HG03280 (cell line): ENCODE data around the gene FLYWCH1.
A peak's percentile ranks its signal among the peaks of the same experiment; 100 is the strongest.

Experiments
- ATAC-seq: cut with Tn5 transposase; IDR thresholded peaks from one replicate; pipeline ENCODE4 v1.9.1; 2021; ENCODE audit warnings: mild to moderate bottlenecking, moderate library complexity; ENCODE audit not compliant: unreplicated experiment

Gene FLYWCH1

GRCh38 chr16:2981177-2981898 is 69.6 kb downstream of the FLYWCH1 start:
- ATAC-seq, result no peak

GRCh38 chr16:2981899-2982250 is 70.1 kb downstream of the FLYWCH1 start:
- ATAC-seq, result no peak

DNA sequence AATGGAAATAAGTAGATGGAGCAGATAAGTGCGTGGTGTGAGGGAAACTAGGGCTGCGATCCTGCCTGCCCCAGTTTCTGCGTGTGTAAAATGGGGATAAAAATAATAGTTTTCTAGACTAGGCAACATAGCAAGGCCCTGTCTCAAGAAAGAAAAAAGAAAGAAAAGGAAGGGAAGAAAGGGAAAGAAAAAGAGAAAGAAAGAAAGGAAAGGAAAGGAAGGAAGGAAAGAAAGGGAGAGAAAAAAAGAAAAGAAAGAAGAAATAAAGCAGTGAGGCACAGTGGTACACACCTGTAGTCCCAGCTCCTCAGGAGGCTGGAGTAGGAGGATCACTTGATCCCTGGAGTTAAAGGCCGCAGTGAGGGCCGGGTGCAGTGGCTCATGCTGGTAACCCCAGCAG is 70.7 kb downstream of the FLYWCH1 start:
- ATAC-seq, result no peak

DNA sequence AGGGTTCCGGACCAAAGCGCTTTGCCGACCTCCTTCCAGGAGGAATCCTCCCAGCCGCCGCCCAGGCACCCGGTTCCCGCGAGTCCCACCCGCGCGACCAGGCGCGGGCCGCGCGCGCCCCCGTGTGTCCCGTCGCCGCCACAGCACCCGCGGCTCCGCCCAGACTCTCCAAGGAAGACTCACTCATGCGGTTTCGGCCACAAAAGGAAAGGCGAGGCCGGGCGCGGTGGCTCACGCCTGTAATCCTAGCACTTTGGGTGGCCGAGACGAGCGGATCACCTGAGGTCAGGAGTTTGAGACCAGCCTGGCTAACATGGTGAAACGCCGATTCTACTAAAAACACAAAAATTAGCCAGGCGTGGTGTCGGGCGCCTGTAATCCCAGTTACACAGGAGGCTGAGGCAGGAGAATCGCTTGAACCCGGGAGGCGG is 72.0 kb downstream of the FLYWCH1 start:
- peak; percentile 38 for ATAC-seq

GRCh38 chr16:2985462-2985861 is 73.7 kb downstream of the FLYWCH1 start:
- no peak for ATAC-seq

DNA sequence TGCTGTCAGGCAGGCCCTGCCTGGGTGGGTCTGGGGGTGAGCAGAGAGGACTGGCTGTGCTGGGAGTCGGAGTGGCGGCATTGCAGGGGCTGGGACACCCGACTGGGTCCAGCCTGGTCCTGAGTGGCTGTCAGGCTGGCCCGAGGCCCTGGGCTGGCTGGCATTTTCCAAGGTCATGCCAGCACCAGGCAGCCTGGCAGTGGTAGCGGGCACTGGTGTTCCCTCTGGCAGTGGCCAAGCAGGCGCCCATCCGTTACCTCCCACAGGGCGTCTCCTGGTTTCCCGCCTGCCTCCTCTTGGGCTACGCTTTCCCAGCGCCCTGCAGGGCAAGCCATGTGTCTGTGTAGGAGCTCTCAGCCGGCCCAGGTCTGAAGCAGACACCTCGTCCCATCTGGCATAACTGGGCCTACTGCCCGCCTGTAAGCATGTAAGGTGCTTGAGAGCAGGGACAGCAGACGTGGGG is 74.2 kb downstream of the FLYWCH1 start:
- ATAC-seq, result no peak

GRCh38 chr16:2986623-2987188 is 75.0 kb downstream of the FLYWCH1 start:
- ATAC-seq, result no peak

- no peak for ATAC-seq
These were observed 75.6 kb downstream of the FLYWCH1 start for GRCh38 chr16:2987286-2987685.

- no peak for ATAC-seq
These were observed 76.1 kb downstream of the FLYWCH1 start for GRCh38 chr16:2987833-2988232.

DNA sequence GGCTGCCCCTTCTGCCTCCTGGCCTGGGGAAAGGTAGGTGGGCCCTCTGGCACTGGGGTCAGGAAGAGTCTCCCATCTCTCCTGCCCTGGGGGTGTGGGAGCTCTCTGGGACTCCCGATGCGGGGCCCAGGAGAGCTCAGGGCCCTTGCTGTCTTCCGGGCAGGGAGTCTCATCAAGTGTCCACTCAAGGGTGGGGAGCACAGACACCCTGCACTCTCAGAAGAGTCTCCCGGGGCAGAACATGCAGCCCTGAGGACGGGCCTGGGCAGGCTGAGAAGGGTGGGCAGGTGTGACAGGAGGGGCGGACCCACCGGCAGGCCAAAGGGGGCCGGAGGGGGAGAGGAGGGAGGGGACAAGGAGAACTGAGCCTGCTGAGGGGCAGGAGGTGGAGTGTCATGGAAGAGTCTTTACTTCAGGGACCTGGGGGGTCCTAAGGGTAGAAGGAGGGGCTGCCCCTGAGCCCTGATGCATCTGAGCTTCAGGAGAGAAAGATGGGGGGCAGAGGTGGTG is 76.9 kb downstream of the FLYWCH1 start:
- ATAC-seq, result no peak

- ATAC-seq, result no peak
These were observed 79.2 kb downstream of the FLYWCH1 start for GRCh38 chr16:2990891-2991290.

DNA sequence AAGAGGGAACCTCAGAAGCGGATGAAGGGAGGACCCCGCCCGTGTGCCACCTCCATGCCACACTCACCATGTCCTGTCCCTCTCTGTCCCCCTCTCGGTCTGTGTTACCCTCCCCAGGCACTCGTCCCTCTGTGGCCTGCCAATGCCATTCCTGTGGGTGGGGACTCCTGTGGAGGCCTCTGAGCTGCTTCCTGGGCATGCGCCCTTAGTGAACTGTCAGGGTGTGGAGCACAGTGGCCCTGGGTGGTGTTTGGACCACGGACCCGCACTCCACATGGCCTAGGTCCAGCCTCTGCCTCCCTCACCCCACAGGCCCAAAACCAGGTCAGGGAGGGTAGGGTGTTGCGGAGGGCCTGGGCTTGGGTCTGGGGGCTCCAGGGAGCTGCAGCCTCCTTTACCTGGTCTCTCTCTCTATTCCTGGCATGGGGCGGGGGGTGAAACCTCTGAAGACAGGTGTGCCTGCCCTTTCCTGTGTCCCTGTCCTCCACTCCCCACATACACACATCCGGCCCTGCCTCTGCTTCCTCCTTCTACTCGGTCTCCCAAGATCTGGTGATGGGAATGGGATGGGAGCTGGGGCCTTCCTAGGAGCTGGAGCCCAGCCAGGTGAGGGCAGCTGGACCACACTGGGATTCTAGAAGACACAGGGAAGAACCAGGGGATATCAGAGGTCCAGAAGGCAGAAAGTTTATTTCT is 80.0 kb downstream of the FLYWCH1 start:
- ATAC-seq, result no peak

GRCh38 chr16:2992383-2993081 is 80.8 kb downstream of the FLYWCH1 start:
- ATAC-seq, result no peak

- ATAC-seq, result no peak
These were observed 84.6 kb downstream of the FLYWCH1 start for GRCh38 chr16:2996298-2996697.

DNA sequence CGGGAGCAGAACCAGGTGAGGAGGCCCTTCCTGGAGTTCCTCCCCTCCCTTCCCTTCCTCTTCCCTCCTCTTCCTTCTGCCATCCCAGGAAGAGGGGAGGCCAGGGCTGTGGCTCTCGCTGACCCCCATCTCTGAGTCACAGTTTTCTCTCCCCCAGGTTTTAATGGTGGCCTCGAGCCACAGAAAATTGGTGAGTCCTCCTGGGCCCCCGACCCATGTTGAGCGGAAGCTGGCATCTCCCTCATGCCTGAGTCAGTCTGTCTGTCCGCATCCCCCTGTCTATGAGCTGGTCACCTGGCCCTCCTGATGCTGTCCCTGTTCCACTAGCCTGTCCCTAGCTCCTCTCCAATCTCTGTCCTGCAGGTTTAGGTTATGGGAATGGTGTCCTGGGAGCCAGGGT is 88.2 kb downstream of the FLYWCH1 start:
- ATAC-seq, result no peak

DNA sequence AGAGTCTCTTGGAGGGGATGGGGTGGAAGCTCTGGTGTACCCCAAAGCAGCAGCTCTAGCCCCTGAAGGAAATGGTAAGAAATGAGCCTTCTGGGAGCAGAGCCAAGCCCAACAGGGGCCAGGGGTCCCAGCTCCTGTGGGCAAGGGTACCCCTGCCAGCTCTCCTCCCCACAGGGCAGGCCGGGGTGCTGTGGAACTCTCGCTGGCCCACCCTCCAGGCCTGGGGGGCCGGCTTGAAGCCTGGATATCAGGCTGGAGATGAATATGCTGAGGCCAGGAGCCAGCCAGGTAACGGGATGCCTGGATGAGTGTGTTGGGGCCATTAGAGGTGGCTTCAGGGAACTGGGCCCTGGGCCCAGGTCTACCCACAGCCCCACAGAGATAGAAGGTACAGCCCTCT is 88.8 kb downstream of the FLYWCH1 start:
- ATAC-seq, result no peak
